ENCODE measurements around the gene AHRR. TPM values are rescaled to one million over a fixed set of nuclear protein-coding genes. Genes with fewer than 3 reads are reported as not detected.

The AHRR gene
- total RNA-seq, 1 donor: 31.9 TPM

- no peak for DNase-seq (ENCODE audit: low read depth)
- H3K4me3 ChIP-seq (ENCODE audit: low read depth, low read length): no peak overlapping the region
- no peak for TF ChIP-seq CTCF (IDR thresholded peaks at IDR 0.05; ENCODE audit: insufficient read depth, low read length)
Observed at GRCh38 chr5:370311-370958, 48.9 kb downstream of the AHRR start.

- H3K4me3 ChIP-seq (ENCODE audit: low read depth, low read length): no peak overlapping the region
- TF ChIP-seq CTCF (IDR thresholded peaks at IDR 0.05; ENCODE audit: insufficient read depth, low read length): no peak
- DNase-seq (ENCODE audit: low read depth): no peak
Observed at GRCh38 chr5:370959-371810, 49.7 kb downstream of the AHRR start.

DNA sequence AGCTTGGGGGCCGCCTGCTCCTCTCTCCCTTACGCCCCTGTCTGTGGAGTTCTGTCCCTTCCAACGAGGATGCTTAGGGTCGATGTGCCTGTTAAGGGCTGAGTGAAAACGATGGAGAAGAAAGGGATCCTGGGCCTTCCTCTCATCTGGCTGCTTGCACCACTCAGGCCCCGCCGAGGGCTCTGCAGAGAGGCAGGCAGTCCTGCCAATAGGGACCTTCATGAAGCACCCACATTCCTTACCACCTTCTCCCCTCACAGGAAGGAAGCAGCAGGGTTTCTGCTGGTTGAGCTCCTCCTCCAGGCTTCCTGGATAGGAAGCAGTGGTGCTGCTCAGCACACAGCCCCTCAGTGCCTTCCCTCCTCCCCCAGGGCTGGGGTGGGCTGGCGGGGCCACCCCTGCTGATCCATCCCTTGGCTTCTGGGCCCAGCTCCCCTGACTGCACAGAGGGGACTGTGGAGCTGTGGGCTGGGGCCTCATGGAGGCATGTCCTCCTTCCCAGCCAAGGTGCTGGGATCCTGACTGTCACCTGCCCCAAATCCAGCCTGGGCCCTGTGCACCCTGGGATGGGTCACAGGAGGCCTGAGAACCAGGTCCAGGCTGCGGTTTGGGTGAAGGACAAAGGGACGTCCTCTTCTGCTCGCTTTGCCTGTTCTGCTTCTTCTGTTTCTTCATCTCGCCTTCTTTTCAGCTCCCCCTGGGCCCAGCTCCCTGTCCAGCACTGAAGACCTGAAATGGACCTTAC, 50.5 kb downstream of the AHRR start:
- TF ChIP-seq CTCF (IDR thresholded peaks at IDR 0.05; ENCODE audit: insufficient read depth, low read length): no peak
- H3K4me3 ChIP-seq (ENCODE audit: low read depth, low read length): no peak overlapping the region
- no peak for DNase-seq (ENCODE audit: low read depth)

GRCh38 chr5:372556-372995, 51.1 kb downstream of the AHRR start:
- H3K4me3 ChIP-seq (ENCODE audit: low read depth, low read length): no peak overlapping the region
- TF ChIP-seq CTCF (IDR thresholded peaks at IDR 0.05; ENCODE audit: insufficient read depth, low read length): no peak
- DNase-seq (ENCODE audit: low read depth): no peak

DNA sequence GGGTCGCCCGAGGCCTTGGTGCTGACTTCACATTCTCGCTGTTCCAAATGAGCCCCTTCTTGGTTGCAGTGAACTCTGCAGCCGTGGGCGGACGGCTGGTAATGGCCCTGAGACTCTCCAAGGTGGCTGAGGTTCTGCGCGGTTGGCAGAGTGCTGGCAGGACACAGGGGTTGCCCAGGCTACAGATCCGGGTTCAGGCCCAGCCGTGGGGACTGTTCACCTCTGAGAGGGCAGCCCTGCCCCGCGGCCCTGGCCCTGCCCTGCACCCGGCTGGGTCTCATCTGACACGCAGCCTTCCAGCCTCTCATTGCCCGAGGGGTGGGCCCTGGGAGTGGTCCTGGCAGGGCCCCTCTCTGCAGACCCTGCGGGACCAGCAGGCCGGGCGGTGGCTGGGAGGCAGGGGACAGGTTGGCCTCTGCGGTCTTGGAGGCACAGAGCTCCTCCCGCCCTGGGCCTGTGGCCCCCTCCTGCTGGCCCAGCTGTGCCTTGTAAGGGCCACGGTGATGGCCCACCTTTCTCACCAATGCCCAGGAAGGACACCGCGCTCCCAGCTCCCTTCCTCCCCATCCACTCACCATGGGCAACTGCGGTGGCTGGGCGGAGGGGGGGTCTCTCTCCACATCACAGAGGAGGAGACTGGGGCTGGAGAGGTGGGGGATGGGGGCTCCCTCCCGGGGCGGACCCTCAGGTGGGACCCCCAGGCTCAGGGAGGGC, 51.6 kb downstream of the AHRR start:
- no peak for DNase-seq (ENCODE audit: low read depth)
- no peak for TF ChIP-seq CTCF (IDR thresholded peaks at IDR 0.05; ENCODE audit: insufficient read depth, low read length)
- no peak overlapping the region for H3K4me3 ChIP-seq (ENCODE audit: low read depth, low read length)

All from fibroblast of the aortic adventitia (primary cell).